DMS 273 (cell line): ENCODE measurements around the gene PPME1.

Experiments
- DNase-seq: peaks from one replicate; lab custom pipeline; 2025; ENCODE audit not compliant: unreplicated experiment; lab: John Stamatoyannopoulos, UW

Gene PPME1

GRCh38 chr11:74225565-74225964, 54.5 kb downstream of the PPME1 start:
- DNase-seq, result no peak

DNA sequence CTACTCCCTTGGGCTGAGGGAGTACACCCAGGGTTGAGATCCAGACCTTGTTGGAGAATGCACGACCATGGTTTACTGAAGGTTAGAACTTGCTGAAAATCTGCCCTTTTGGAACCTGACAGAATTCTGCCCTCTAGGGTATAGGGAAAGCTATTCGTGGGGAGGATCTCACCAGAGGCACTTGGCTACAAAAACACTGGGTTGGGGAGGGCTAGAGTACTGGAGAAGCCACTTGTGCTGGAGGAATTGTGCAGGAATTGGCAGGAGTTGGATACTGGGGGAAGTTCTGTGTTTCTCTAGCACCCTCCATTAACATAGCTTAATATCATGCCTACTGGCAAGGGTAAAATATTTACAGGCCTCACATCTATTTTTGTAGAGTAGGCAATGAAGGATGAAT, 55.8 kb downstream of the PPME1 start:
- DNase-seq, result peak; percentile 1

- DNase-seq, result no peak
Observed at GRCh38 chr11:74232311-74232950, 61.3 kb downstream of the PPME1 start.

GRCh38 chr11:74233683-74234082, 62.6 kb downstream of the PPME1 start:
- DNase-seq, result no peak

- no peak for DNase-seq
Observed at GRCh38 chr11:74235121-74235520, 64.0 kb downstream of the PPME1 start.

DNA sequence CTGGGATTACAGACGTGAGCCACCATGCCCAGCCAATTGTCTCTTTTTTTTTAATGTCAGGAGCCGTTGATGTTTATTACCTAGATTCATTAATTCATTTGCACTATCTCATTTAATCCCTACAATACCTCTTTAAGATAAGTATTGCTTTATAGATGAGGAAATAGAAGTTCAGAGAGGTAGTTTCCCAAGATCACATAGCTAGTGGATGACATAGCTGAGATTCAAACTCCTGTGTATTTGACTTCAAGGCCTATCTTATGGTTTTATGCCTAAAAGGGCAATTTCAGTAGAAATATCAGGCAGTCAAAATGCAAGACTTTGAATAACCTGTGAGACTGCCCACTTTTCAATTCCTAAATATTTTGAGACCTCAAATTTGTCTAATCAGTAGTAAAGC, 66.5 kb downstream of the PPME1 start:
- no peak for DNase-seq

DNA sequence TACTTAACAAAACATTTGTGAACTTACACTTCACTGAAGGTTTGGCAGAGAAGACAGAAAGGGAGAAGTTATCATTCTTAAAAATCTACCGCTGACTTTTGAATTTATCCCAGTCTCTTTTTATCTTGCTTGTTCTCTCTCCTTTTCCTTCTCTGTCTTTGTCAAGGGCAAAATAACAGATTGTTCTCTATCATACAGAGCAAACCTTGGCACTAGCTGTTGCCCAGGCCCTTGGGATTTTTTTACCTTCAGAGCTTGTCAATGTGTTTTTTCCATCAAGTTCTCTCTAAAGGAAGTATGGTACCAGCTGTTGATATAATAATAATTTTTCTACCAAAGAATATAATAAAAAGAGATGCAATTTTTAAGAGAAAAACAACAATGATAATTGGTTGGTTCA, 67.2 kb downstream of the PPME1 start:
- no peak for DNase-seq

- DNase-seq, result no peak
Observed at GRCh38 chr11:74248469-74248868, 77.4 kb downstream of the PPME1 start.

GRCh38 chr11:74249496-74249895, 78.4 kb downstream of the PPME1 start:
- no peak for DNase-seq

DNA sequence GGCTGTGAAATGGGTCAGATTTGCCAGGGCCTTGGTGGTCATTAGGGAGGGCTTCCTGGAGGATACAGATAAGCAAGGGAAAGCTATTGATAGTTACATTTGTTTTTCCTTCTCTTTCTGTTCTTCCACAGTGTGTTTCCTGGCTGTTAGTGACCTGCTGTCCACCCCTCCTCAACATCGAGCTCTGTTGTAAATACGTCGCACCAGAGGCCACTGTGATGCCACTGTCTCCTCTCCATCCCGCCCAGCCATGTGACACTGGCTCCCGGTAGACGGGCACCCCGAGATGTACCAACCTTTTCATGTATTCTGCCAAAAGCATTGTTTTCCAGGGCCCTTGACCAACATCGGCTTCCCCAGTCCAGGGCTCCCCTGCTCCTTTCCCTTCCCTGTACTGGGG, 82.3 kb downstream of the PPME1 start:
- no peak for DNase-seq

- peak; percentile 71 for DNase-seq
Observed at GRCh38 chr11:74255741-74256375, 84.8 kb downstream of the PPME1 start.

DNA sequence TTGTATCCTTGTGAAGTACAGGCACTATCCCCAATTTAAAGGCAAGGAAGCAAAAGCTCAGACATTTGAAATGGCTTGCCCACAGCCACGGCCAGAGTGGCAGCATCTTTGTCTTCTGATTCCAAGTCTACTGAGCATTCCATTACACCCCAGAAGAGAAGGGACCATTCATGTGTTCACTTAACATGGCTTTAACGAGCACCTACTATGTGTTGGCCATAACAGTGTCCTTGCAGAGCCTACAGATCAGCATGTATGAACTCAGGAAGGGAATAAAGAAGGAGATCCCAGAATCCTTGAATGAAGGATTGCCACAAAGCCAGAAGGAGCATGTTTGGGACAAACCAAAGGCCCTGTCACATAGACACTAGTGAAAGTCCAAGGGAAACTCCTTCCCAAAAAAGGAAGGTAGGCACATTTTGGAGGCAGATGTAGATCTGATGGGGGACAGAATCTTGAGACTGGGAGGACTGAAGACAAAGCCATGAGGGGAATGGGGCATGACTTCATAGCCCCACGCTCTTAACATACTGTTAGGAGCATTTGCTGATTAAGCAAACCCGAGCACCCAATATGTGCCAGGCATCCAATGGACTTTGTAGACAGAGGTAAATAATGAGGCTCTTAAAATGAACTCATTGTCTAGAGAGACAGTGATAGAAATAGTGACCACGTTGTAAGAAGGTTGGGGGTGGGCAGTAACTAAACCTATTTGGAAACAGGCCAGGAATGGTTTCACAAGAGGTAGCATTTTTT, 85.5 kb downstream of the PPME1 start:
- no peak for DNase-seq

DNA sequence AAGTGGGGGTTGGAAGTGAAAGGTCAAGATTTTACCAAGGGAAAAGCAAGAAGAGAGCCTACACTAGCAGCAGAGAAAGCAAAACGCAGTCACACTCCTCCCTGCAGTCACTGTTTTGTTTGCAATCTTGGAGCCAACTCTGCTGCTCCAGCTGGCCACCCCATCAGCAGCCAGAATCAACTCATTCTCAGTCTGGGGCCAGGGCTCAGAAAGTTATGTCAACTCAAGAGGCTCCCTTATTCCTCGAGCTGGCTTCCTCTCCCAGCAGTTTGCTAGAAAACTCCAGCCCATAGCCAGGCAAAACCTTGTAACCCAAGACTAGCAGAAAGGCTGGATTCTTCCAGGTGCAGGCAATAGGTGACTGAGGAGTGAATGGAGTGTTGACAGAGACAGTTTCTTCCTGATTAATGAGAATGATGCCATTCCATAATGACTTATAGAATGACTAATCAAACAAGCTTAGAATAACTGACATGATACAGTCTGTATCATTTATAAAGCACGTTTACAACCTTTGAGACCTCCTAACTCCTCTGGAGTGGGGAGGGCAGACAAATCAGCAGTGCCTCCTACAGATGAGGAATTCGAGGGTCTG, 87.0 kb downstream of the PPME1 start:
- DNase-seq, result peak; percentile 28

DNA sequence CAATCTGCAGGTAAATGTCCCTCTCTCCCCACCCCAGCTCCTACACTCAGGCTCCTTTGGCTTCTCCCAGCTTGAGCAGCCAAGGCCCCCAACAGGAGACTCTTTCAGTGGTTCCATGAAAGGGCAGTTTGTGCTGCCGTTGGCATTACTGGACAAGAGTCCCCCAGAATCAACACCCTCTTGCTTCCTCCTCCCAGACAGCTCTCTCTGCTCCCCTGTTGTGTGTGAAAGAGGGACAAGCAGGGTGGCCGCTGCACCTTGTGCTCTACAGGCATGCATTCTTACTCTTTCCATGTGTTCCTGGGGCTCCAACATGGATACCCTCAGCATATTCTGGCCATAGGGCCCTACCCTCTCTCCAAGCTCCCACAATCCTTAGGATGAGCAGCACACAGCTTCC, 91.6 kb downstream of the PPME1 start:
- DNase-seq, result no peak

DNA sequence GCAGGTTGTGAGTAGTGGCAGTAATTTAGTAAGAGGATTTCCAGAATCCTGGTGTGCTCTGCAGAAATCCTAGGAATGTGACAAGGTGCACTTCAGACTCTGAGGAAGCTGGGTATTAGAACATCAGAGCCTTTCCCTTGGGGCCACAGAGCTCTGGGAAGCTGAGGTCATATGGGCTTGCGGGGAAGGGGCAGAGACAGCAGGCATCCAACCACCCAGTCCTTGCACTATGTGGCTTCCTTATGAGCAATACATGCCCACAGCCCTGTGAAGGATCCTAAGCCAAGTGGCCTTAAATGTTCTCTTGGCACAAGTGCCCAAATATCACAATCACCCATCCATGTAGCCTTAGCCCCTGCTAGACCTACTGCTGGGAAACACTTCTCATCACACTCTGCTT, 94.2 kb downstream of the PPME1 start:
- no peak for DNase-seq

- no peak for DNase-seq
Observed at GRCh38 chr11:74267014-74267413, 95.9 kb downstream of the PPME1 start.

GRCh38 chr11:74268456-74268855, 97.4 kb downstream of the PPME1 start:
- DNase-seq, result no peak

DNA sequence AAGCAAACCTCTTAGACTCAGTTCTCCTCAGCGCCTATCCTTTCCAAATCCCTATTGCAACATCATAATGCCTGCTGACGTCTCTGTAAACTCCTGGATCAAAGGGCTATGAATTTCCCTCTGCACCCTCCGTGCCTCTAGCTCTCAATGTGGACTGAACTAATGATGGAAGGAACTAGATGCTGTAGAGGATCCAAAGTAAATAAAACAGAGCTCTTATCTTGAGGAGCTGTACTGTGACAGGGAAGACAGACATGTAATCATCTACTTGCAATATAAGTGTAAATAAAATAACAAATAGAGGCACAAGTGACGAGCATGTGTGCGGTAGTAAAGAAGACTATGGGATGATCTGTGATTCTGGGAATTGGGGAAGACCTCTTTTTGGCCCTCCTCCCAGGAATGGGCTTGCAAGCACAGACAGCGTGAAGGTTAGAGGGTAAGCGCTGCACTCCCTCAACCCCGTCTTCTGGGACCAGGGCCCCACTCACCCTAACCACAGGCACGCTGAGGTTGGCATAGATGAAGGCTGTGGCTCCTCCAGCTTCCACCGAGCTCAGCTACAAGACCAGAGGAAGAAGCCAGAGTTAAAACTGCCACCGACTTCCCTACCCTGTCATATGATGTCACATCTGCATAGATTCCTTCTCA, 98.2 kb downstream of the PPME1 start:
- DNase-seq, result no peak

DNA sequence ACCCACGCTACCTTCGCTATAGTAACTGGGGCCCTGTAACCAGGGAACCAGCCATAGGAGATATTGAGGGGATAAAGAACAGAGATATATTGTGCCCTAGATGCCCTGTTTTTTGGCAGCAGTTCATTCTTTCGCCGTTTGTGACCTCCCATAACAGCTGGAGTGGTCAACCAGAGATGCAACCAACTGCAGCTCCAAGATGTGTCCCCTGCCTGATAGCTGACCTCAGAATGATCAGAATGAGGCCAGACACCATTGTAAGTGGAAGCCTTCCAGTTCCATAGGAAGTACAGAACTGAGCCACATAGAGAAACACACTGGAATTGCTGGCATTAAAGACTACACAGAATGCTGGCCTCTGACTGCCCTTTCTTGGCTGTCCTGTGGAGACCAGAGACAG, 101.2 kb downstream of the PPME1 start:
- DNase-seq, result no peak

- no peak for DNase-seq
Observed at GRCh38 chr11:74276581-74276980, 105.5 kb downstream of the PPME1 start.

GRCh38 chr11:74278103-74278502, 107.0 kb downstream of the PPME1 start:
- no peak for DNase-seq
